ENCODE data around the gene GPC5. TPM values are rescaled to one million over a fixed set of nuclear protein-coding genes. Genes with fewer than 3 reads are reported as not detected.

The GPC5 gene
- total RNA-seq, 1 experiment from 2014 or later, result 0.15 TPM

DNA sequence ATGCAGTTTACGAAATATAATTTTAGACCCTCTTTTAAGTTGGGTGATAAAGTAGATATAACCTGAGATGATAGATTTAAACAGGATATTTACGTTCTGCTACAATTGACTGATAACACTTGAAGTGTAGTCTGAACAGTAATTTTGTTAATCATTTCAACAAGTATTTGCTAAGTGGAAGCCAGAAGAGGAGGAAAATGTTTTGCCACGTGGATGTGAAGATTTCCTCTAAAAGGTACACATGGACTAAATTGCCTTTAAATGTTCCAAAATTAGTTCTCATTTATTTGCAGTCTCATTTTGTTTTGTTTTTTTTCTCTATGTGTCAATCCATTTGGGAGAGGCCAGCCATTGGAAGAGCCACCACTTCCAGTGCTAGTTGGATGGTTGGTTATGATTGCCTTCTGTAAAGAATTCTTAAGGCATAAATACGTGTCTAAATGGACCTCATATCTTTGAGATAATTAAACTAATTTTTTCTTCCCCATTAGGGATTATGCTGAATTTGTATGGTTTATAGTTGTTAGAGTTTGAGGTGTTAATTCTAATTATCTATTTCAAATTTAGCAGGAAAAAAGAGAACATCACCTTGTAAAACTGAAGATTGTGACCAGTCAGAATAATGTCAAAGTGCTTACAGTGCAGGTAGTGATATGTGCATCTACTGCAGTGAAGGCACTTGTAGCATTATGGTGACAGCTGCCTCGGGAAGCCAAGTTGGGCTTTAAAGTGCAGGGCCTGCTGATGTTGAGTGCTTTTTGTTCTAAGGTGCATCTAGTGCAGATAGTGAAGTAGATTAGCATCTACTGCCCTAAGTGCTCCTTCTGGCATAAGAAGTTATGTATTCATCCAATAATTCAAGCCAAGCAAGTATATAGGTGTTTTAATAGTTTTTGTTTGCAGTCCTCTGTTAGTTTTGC, 48.2 kb upstream of the GPC5 start:
- Histone ChIP-seq H4K20me1 (ENCODE audit: control insufficient read depth, insufficient read depth, insufficient read length) (no peaks in the 10 kb centered on the region), H3K4me1 (ENCODE audit: insufficient read depth, low read length) (no peaks in the 10 kb centered on the region), H3K56ac (ENCODE audit: insufficient read length, low read depth, low read length) (no peak overlapping the region), H4K8ac (replicated peaks; ENCODE audit: insufficient read length, low read depth, low read length) (no peak overlapping the region), H3K9me3 (ENCODE audit: control insufficient read depth, low read depth, low read length) (no peaks in the 10 kb centered on the region), H3K4ac (ENCODE audit: low read depth, low read length) (no peak overlapping the region), H3T11ph (ENCODE audit: low read length) (no peak overlapping the region), H3K4me2 (ENCODE audit: insufficient read depth, insufficient read length, low read length) (peak overlapping the region; percentile 59), H3K14ac (ENCODE audit: insufficient read depth, low read length) (no peak overlapping the region; the same call in 1 of the 2 replicates), H2BK20ac (ENCODE audit: low read depth, low read length, poor library complexity, severe bottlenecking) (no peak overlapping the region), H3K9ac (ENCODE audit: extremely low read depth, insufficient read length, low read length) (peak overlapping the region; percentile 98), H2BK5ac (ENCODE audit: insufficient read length, low read length) (no peak overlapping the region), H3K79me1 (ENCODE audit: insufficient read depth, low read depth, low read length, poor library complexity, severe bottlenecking) (peaks cover 4% of the 10 kb centered on the region), H2BK15ac (ENCODE audit: low read depth, low read length) (no peak overlapping the region), H3K79me2 (ENCODE audit: insufficient read depth, low read length) (peaks cover 17% of the 10 kb centered on the region), H3K23ac (ENCODE audit: insufficient read length, low read depth, low read length) (no peak overlapping the region), H3K18ac (ENCODE audit: insufficient read length, low read depth, low read length) (no peak overlapping the region), H2BK12ac (ENCODE audit: insufficient read length, low read depth, low read length) (no peak overlapping the region), H2BK120ac (ENCODE audit: low read depth, low read length, poor library complexity, severe bottlenecking) (no peak overlapping the region), H2AK5ac (ENCODE audit: insufficient read length, low read length) (no peak overlapping the region), H4K5ac (ENCODE audit: insufficient read length, low read depth, low read length) (no peak overlapping the region), H4K91ac (ENCODE audit: insufficient read length, low read depth, low read length) (no peak overlapping the region), H3K27me3 (ENCODE audit: insufficient read depth, low read length) (no peaks in the 10 kb centered on the region), H2AFZ (ENCODE audit: low read length) (no peak overlapping the region), H3K23me2 (ENCODE audit: insufficient read length, low read depth, low read length, poor library complexity, severe bottlenecking) (peaks cover 3% of the 10 kb centered on the region), H3K27ac (ENCODE audit: insufficient read length, low read depth, low read length) (no peak overlapping the region)
- peaks cover 24 to 38% of the 10 kb centered on the region in 2 experiments for H3K4me1 Mint-ChIP-seq
- H3K9me3 Mint-ChIP-seq, result peaks cover 0 to 9% of the 10 kb centered on the region in 2 experiments; a peak in 2 of 5 replicates
- TF ChIP-seq, protein P1, sequence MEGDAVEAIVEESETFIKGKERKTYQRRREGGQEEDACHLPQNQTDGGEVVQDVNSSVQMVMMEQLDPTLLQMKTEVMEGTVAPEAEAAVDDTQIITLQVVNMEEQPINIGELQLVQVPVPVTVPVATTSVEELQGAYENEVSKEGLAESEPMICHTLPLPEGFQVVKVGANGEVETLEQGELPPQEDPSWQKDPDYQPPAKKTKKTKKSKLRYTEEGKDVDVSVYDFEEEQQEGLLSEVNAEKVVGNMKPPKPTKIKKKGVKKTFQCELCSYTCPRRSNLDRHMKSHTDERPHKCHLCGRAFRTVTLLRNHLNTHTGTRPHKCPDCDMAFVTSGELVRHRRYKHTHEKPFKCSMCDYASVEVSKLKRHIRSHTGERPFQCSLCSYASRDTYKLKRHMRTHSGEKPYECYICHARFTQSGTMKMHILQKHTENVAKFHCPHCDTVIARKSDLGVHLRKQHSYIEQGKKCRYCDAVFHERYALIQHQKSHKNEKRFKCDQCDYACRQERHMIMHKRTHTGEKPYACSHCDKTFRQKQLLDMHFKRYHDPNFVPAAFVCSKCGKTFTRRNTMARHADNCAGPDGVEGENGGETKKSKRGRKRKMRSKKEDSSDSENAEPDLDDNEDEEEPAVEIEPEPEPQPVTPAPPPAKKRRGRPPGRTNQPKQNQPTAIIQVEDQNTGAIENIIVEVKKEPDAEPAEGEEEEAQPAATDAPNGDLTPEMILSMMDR (conservative IDR thresholded peaks at IDR 0.05), result no peak
- DNase-seq, result no peak
- peaks cover 14% of the 10 kb centered on the region for H3K27me3 Mint-ChIP-seq (ENCODE audit: low read depth)
- peak overlapping the region; percentile 90 to 98 for H3K4me3 Mint-ChIP-seq
- H3K27ac Mint-ChIP-seq, result peak overlapping the region in 2 of 3 experiments; percentile 65 to 89; a peak in 2 of 7 replicates
- no CpG with 5 or more reads among the region's 5 CpGs for WGBS (ENCODE audit: extremely low coverage, insufficient read length, low lambda C conversion rate)
- peaks cover 54 to 64% (median 64%) of the 10 kb centered on the region in 3 experiments for H3K36me3 Mint-ChIP-seq (ENCODE audit: insufficient read depth in 1 of 3, low read depth in 3 of 3)

Data from H9 (cell line).